Measurements from ENCODE around the gene BLVRA. TPM values are rescaled to one million over a fixed set of nuclear protein-coding genes. Genes with fewer than 3 reads are reported as not detected.

Gene BLVRA
- total and polyA plus RNA-seq, 10 donors: 58.0 to 164 (median 114) TPM

DNA sequence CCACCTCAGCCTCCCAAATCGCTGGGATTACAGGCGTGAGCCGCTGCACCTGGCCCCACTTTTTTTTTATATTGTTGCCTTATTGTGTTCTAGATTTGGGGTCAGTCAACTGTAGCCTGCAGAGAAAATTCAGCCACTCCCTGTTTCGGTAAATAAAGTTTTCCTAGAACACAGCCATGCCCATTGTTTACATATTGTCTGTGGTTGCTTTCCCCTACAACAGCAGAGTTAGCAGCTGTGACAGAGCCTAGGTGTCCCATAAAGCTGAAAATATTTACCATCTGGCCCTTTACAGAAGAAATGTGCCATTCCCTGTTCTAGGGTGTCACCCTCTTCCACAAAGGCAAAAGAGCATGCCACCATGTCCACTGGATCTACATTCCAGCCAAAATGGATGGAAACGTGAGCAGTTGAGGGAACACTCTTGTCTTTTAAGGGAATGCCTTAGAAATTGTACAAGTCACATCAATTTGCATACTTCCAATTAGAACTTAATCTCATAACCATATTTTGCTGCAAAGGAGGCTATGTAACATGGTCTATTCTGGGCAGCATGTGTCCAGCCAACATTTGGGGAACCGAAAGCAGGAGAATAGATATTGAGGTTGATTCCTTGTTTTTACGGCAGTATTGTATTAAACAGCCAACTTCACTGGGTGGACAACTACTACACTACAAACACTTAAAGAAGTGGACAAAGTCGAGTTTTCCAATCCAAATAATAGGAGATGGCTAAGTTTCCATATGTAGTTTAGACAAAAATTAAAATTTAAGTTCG lies 11.0 kb upstream of the BLVRA start:
- WGBS, 5 donors: 86 to 91% (median 88%) methylated on average over 9 of the region's 9 CpGs
- DNase-seq: no peak

DNA sequence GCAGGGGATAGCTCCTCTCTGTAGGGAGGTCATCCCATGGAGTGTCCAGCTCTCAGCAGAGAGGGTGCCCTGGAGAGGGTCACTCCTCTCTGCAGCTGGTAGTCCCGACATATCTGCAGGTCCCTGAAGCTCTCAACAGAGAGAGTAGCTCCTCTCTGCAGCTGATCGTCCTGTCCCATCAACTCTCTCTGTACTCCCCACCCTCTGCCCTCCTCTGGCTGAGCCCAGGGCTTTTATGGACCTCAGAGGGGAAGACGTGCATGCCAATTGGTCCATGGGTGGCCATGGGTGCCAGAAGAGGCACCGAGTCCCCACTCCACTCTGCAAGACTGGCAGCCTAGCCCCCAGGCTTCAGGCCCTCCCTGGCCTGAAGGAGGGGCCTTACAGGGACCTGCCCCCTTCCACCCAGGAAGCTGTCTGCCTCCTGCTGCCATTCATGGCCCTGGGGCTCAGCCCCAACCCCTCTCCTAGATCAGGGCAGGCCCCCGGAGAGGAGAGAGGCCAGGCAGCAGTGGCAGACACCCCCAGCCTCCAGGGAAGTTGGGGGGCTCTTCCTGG lies 9.0 kb upstream of the BLVRA start:
- no peak for TF ChIP-seq POLR2AphosphoS5 (IDR thresholded peaks at IDR 0.05)
- TF ChIP-seq POLR2A (IDR thresholded peaks at IDR 0.05): no peak
- TF ChIP-seq, protein P1, sequence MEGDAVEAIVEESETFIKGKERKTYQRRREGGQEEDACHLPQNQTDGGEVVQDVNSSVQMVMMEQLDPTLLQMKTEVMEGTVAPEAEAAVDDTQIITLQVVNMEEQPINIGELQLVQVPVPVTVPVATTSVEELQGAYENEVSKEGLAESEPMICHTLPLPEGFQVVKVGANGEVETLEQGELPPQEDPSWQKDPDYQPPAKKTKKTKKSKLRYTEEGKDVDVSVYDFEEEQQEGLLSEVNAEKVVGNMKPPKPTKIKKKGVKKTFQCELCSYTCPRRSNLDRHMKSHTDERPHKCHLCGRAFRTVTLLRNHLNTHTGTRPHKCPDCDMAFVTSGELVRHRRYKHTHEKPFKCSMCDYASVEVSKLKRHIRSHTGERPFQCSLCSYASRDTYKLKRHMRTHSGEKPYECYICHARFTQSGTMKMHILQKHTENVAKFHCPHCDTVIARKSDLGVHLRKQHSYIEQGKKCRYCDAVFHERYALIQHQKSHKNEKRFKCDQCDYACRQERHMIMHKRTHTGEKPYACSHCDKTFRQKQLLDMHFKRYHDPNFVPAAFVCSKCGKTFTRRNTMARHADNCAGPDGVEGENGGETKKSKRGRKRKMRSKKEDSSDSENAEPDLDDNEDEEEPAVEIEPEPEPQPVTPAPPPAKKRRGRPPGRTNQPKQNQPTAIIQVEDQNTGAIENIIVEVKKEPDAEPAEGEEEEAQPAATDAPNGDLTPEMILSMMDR (IDR thresholded peaks at IDR 0.05 in 8 of 11, conservative IDR thresholded peaks at IDR 0.05 in 3 of 11): no peak
- DNase-seq: no peak

More for the DNA sequence above, 11.0 kb upstream of the BLVRA start:
- intact Hi-C loops (cut with DNase I; ENCODE audit: low total_unique reads): no loop called here
- Histone ChIP-seq H3K27me3 (replicated peaks in 1 of 7) (no peaks in the 10 kb centered on the region), H3K36me3 (no peaks in the 10 kb centered on the region), H3K9me3 (no peaks in the 10 kb centered on the region), H3K4me3 (no peak overlapping the region), H3K4me1 (peaks cover 0 to 14% (median 4%) of the 10 kb centered on the region in 6 donors), H3K27ac (no peak overlapping the region)
- TF ChIP-seq POLR2A (IDR thresholded peaks at IDR 0.05) (no peak), POLR2AphosphoS5 (IDR thresholded peaks at IDR 0.05) (no peak)
- TF ChIP-seq, protein P1 (IDR thresholded peaks at IDR 0.05 in 8 of 11, conservative IDR thresholded peaks at IDR 0.05 in 3 of 11): no peak

DNA sequence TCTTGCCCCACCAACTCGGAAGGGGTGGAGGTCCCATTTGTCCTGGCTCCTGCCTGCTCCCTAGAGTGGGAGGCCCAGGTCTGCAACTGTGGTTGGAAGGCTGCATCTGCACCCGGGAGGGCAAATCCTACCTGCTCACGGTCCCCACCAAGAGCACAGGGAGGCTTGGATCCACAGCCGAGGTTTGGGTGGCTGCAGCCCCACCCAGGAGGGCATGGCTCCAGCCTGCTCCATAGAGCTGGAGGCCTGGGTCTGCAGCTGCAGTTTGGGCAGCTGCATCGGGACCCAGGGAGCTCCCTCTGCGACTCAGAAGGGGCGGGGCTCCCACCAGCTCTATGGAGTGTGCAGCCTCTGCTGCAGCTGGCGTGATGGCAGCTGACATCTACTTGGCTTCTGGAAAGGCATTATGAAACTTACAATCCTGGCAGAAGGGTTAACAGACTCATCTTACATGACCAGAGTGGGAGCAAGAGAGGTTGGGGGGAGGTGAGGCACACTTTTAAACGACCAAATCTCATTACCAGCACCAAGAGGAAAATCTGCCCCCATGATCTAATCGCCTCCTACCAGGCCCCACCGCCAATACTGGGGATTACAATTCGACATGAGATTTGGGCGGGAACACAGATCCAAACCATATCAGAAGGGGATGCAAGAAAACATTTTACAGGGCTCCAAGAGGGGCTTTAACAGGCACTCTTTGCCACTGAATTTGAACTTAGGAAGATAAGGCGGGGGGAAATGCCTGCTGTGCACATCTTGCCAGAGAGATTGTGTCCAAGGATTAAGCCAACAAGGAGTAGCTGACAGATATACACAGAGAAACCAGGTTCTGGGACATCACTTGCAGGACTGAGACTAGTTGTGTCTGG lies 8.2 kb upstream of the BLVRA start:
- intact Hi-C loops (cut with DNase I; ENCODE audit: low total_unique reads): no loop called here
- Histone ChIP-seq H3K9me3 (no peaks in the 10 kb centered on the region), H3K4me1 (peaks cover 0 to 32% (median 4%) of the 10 kb centered on the region in 6 donors), H3K4me3 (no peak overlapping the region), H3K27ac (peak overlapping the region in 2 of 8 donors; percentile 21 to 23), H3K27me3 (replicated peaks in 1 of 7) (no peaks in the 10 kb centered on the region), H3K36me3 (no peaks in the 10 kb centered on the region)
- DNase-seq: no peak
- no peak for TF ChIP-seq POLR2AphosphoS5 (IDR thresholded peaks at IDR 0.05)
- TF ChIP-seq, protein P1 (IDR thresholded peaks at IDR 0.05 in 8 of 11, conservative IDR thresholded peaks at IDR 0.05 in 3 of 11): no peak
- TF ChIP-seq POLR2A (IDR thresholded peaks at IDR 0.05): no peak
- 63 to 87% (median 70%) methylated on average over 11 to 14 of the region's 14 CpGs for WGBS, 5 donors

More for the DNA sequence above, 9.0 kb upstream of the BLVRA start:
- Histone ChIP-seq H3K27me3 (replicated peaks in 1 of 7) (no peaks in the 10 kb centered on the region), H3K4me1 (peaks cover 0 to 28% (median 4%) of the 10 kb centered on the region in 6 donors), H3K9me3 (no peaks in the 10 kb centered on the region), H3K4me3 (no peak overlapping the region), H3K27ac (no peak overlapping the region), H3K36me3 (no peaks in the 10 kb centered on the region)
- intact Hi-C loops (cut with DNase I; ENCODE audit: low total_unique reads): no loop called here
- 36 to 83% (median 77%) methylated on average over 2 to 5 of the region's 5 CpGs for WGBS, 5 donors

All from spleen (tissue), 11 donors.